HCT116 (cell line): ENCODE measurements around the gene LSAMP. TPM values are rescaled to one million over a fixed set of nuclear protein-coding genes. Genes with fewer than 3 reads are reported as not detected.

Experiments
- ATAC-seq: fragments of 200-7000 bp; cut with Tn5 transposase; 2 replicates; pipeline ENCODE4 v1.9.1; 2020; ENCODE audit warnings: mild to moderate bottlenecking, moderate library complexity
- BruUV-seq: library from RNA; stranded (reverse); fragments of 400-500 nt; replicated peaks from 2 replicates; lab custom pipeline; 2021; lab: Mats Ljungman, UMichigan
- CTCF ChIA-PET: fragments of 300-600 bp; sonication (Branson Sonifier 250); formaldehyde crosslinking; loops from one replicate; lab custom pipeline; 2021; ENCODE audit warnings: antibody characterized with exemption; lab: Charles Lee
- POLR2A ChIA-PET: fragments of 300-600, 350-600 bp; sonication (Branson Sonifier 250); formaldehyde crosslinking; loops from one replicate; lab custom pipeline; 2021; ENCODE audit warnings: antibody characterized with exemption; lab: Charles Lee
- RAD21 ChIA-PET, 2 experiments: fragments of 300-600 bp; sonication (Branson Sonifier 250); formaldehyde crosslinking; loops; one replicate each; lab custom pipeline; 2023; ENCODE audit warnings: low total read pairs in 2 of 2; ENCODE audit not compliant: uncharacterized antibody in 2 of 2, unreplicated experiment in 2 of 2, low non-redundant PET in 1 of 2; lab: Charles Lee
- DNase-seq: peaks from one replicate; pipeline ENCODE4 v3.0.0-alpha.2; 2010; ENCODE audit warnings: low read depth, low spot score
- H2AFZ ChIP-seq: fragments of 200-600 bp; shearing (Covaris generic), sonication (generic); 2 replicates; pipeline ENCODE4 v1.6.1; 2017; ENCODE audit warnings: low read depth, mixed run types, mixed read lengths, antibody characterized with exemption, low read length; ENCODE audit not compliant: poor library complexity, severe bottlenecking
- H3K27ac ChIP-seq: 2 replicates; pipeline ENCODE4 v1.5.1; 2012; ENCODE audit warnings: low read depth, low read length
- H3K27me3 ChIP-seq: fragments of 200-600 bp; sonication (generic); 2 replicates; pipeline ENCODE4 v1.6.1; 2016; ENCODE audit warnings: mixed run types, low read length, mixed read lengths; ENCODE audit not compliant: insufficient read depth
- H3K36me3 ChIP-seq, 2 experiments: fragments of 200-500 bp in 1 of 2; fragments of 200-600 bp in 1 of 2; sonication (Bioruptor generic) in 1 of 2; sonication (generic) in 1 of 2; 2 replicates each; pipeline versions ENCODE4 v1.5.1 to v1.6.1; 2014 to 2016; ENCODE audit warnings: low read length in 2 of 2, inconsistent platforms in 1 of 2, mixed read lengths in 1 of 2, mixed run types in 1 of 2; ENCODE audit not compliant: insufficient read depth in 2 of 2, control insufficient read depth in 1 of 2
- H3K4me1 ChIP-seq, 2 experiments: fragments of 200-600 bp in 1 of 2; sonication (generic) in 1 of 2; 2 replicates each; pipeline versions ENCODE4 v1.5.1 to v1.6.1; 2012 to 2017; ENCODE audit warnings: low read length in 2 of 2, inconsistent platforms in 1 of 2, mild to moderate bottlenecking in 1 of 2, mixed read lengths in 1 of 2, mixed run types in 1 of 2, moderate library complexity in 1 of 2; ENCODE audit not compliant: insufficient read depth in 2 of 2, control insufficient read depth in 1 of 2
- H3K4me2 ChIP-seq: fragments of 200-600 bp; sonication (generic); 2 replicates; pipeline ENCODE4 v1.6.1; 2017; ENCODE audit warnings: mixed run types, low read length, mixed read lengths
- H3K4me3 ChIP-seq, 2 experiments: fragments of 200-600 bp in 1 of 2; sonication (generic) in 1 of 2; replicated peaks in 1 of 2; 2 replicates each; pipeline ENCODE4 v1.5.1; 2011 to 2016; ENCODE audit warnings: low read length in 2 of 2, control low read depth in 1 of 2, low read depth in 1 of 2, mild to moderate bottlenecking in 1 of 2, mixed read lengths in 1 of 2, mixed run types in 1 of 2
- H3K79me2 ChIP-seq: fragments of 200-600 bp; sonication (generic); 2 replicates; pipeline ENCODE4 v1.6.1; 2017; ENCODE audit warnings: mild to moderate bottlenecking, mixed run types, low read length, moderate library complexity, mixed read lengths; ENCODE audit not compliant: insufficient read depth
- H3K9ac ChIP-seq: fragments of 200-600 bp; sonication (generic); 2 replicates; pipeline ENCODE4 v1.6.1; 2016; ENCODE audit warnings: low read length, mixed read lengths
- H3K9me2 ChIP-seq: fragments of 200-600 bp; sonication (generic), shearing (Covaris generic); 2 replicates; pipeline ENCODE4 v1.6.1; 2017; ENCODE audit warnings: mixed run types, mild to moderate bottlenecking, moderate library complexity; ENCODE audit not compliant: insufficient read depth
- H3K9me3 ChIP-seq, 2 experiments: fragments of 200-500 bp in 1 of 2; fragments of 200-600 bp in 1 of 2; sonication (Bioruptor generic) in 1 of 2; sonication (generic) in 1 of 2; 2 replicates each; pipeline ENCODE4 v1.6.1; 2014 to 2017; ENCODE audit warnings: low read length in 2 of 2, mixed read lengths in 2 of 2, inconsistent platforms in 1 of 2, low read depth in 1 of 2, mild to moderate bottlenecking in 1 of 2, mixed run types in 1 of 2, moderate library complexity in 1 of 2; ENCODE audit not compliant: control insufficient read depth in 1 of 2, insufficient read depth in 1 of 2
- H4K20me1 ChIP-seq: fragments of 200-600 bp; sonication (generic), shearing (Covaris generic); 2 replicates; pipeline ENCODE4 v1.6.1; 2017; ENCODE audit warnings: mixed run types, mild to moderate bottlenecking, moderate library complexity; ENCODE audit not compliant: insufficient read depth
- CTCF ChIP-seq, 3 experiments: fragments of 200-600 bp in 1 of 3; sonication (generic) in 1 of 3; IDR thresholded peaks in 2 of 3; conservative IDR thresholded peaks in 1 of 3; 2 replicates each; pipeline ENCODE4 v1.5.1; 2012 to 2017; ENCODE audit warnings: low read depth in 2 of 3, low read length in 2 of 3, antibody characterized with exemption in 1 of 3, borderline replicate concordance in 1 of 3, control low read depth in 1 of 3, mild to moderate bottlenecking in 1 of 3, mixed read lengths in 1 of 3, mixed run types in 1 of 3, moderate library complexity in 1 of 3; ENCODE audit not compliant: insufficient read depth in 1 of 3
- EZH2phosphoT487 ChIP-seq: fragments of 200-600 bp; IDR thresholded peaks from 2 replicates; pipeline ENCODE4 v1.6.1; 2018; ENCODE audit warnings: antibody characterized with exemption, borderline replicate concordance
- FOSL1 ChIP-seq: IDR thresholded peaks from 2 replicates; pipeline ENCODE4 v1.6.1; 2012; ENCODE audit warnings: low read depth
- MAX ChIP-seq: IDR thresholded peaks from 2 replicates; pipeline ENCODE4 v1.6.1; 2012
- POLR2AphosphoS5 ChIP-seq: IDR thresholded peaks from 2 replicates; pipeline ENCODE4 v1.6.1; 2011; ENCODE audit warnings: mild to moderate bottlenecking, low read depth, low read length, moderate library complexity
- TCF7L2 ChIP-seq: IDR thresholded peaks from 2 replicates; pipeline ENCODE4 v1.7.0; 2011; ENCODE audit warnings: borderline replicate concordance, inconsistent platforms; ENCODE audit not compliant: insufficient read depth, insufficient read length; ENCODE audit errors: extremely low read depth
- ZFX ChIP-seq: fragments of 450-650 bp; IDR thresholded peaks from 2 replicates; pipeline ENCODE4 v1.6.1; 2017
- intact Hi-C: fragments of 100-400 bp; cut with micrococcal nuclease; formaldehyde crosslinking; loops from 2 replicates; pipeline ENCODE4 v1.10.0; 2022
- total RNA-seq: library from RNA; stranded (reverse); gene quantifications from one replicate; pipeline ENCODE4 v1.2.1, GENCODE V29; 2021; ENCODE audit not compliant: unreplicated experiment
- TF ChIP-seq, protein P1 (sequence below): IDR thresholded peaks from 2 replicates; pipeline ENCODE4 v1.6.1; 2011; ENCODE audit warnings: mild to moderate bottlenecking, low read length, moderate library complexity; ENCODE audit not compliant: insufficient replicate concordance; ENCODE audit errors: extremely low read depth

LSAMP gene
- total RNA-seq, 1 experiment from 2014 or later, result 0.25 TPM

GRCh38 chr3:116253511-116253910 is 191.8 kb downstream of the LSAMP start:
- intact Hi-C loops, result no loop called here
- H3K9me2 ChIP-seq, result no peaks in the 10 kb centered on the region
- peaks cover 52% of the 10 kb centered on the region for H3K27me3 ChIP-seq
- ChIA-PET CTCF (no interaction called here), POLR2A (no interaction called here), RAD21 (no interaction called here)
- H3K4me3 ChIP-seq, result no peak overlapping the region
- ATAC-seq (no peak), DNase-seq (no peak)
- no peaks in the 10 kb centered on the region for H3K36me3 ChIP-seq
- H2AFZ ChIP-seq, result no peak overlapping the region
- TF ChIP-seq CTCF (IDR thresholded peaks at IDR 0.05 in 2 of 3, conservative IDR thresholded peaks at IDR 0.05 in 1 of 3; ENCODE audit: borderline replicate concordance in 1 of 3, insufficient read depth in 1 of 3, low read depth in 2 of 3, low read length in 2 of 3) (no peak), EZH2phosphoT487 (no peak), FOSL1 (no peak), ZFX (no peak), TCF7L2 (no peak), MAX (no peak), POLR2AphosphoS5 (no peak)
- TF ChIP-seq, protein P1, sequence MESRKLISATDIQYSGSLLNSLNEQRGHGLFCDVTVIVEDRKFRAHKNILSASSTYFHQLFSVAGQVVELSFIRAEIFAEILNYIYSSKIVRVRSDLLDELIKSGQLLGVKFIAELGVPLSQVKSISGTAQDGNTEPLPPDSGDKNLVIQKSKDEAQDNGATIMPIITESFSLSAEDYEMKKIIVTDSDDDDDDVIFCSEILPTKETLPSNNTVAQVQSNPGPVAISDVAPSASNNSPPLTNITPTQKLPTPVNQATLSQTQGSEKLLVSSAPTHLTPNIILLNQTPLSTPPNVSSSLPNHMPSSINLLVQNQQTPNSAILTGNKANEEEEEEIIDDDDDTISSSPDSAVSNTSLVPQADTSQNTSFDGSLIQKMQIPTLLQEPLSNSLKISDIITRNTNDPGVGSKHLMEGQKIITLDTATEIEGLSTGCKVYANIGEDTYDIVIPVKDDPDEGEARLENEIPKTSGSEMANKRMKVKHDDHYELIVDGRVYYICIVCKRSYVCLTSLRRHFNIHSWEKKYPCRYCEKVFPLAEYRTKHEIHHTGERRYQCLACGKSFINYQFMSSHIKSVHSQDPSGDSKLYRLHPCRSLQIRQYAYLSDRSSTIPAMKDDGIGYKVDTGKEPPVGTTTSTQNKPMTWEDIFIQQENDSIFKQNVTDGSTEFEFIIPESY, result no peak
- BruUV-seq, result no TSS peak
- no peak overlapping the region for H3K9ac ChIP-seq
- no peaks in the 10 kb centered on the region for H3K4me1 ChIP-seq
- no peak overlapping the region for H3K27ac ChIP-seq
- no peaks in the 10 kb centered on the region for H4K20me1 ChIP-seq
- H3K4me2 ChIP-seq, result no peak overlapping the region
- no peaks in the 10 kb centered on the region for H3K9me3 ChIP-seq
- H3K79me2 ChIP-seq, result no peaks in the 10 kb centered on the region
